Bronchial epithelial cell (primary cell): ENCODE results near the gene EPS15. TPM values are rescaled to one million over a fixed set of nuclear protein-coding genes. Genes with fewer than 3 reads are reported as not detected.

Experiments used
- DNase-seq: peaks from one replicate; pipeline ENCODE4 v3.0.0-alpha.2; 2010; ENCODE audit warnings: low read depth
- FAIRE-seq: peaks from 2 replicates; lab custom pipeline; 2011; peaks lifted over from hg19 to GRCh38; lab: Jason Lieb, UNC
- H3K27me3 ChIP-seq: 2 replicates; pipeline ENCODE4 v1.5.1; 2011; ENCODE audit warnings: low read length; ENCODE audit not compliant: control insufficient read depth, insufficient read depth
- H3K36me3 ChIP-seq: 2 replicates; pipeline ENCODE4 v1.5.1; 2011; ENCODE audit warnings: low read length; ENCODE audit not compliant: control insufficient read depth, insufficient read depth
- H3K4me3 ChIP-seq: 2 replicates; pipeline ENCODE4 v1.5.1; 2011; ENCODE audit warnings: mild to moderate bottlenecking, low read depth, low read length, control low read depth
- CTCF ChIP-seq: IDR thresholded peaks from 2 replicates; pipeline ENCODE4 v1.5.1; 2011; ENCODE audit warnings: mild to moderate bottlenecking, moderate library complexity, low read length, control low read depth, inconsistent platforms; ENCODE audit not compliant: insufficient read depth, severe bottlenecking
- total RNA-seq: library from RNA; depleted of rRNA; stranded (reverse); fragments of >200 nt; gene quantifications from 2 replicates; pipeline ENCODE4 v1.2.1, GENCODE V29; 2014

The EPS15 gene
- total RNA-seq, 1 donor from 2014 or later, result 34.8 TPM

- DNase-seq, result peak; percentile 90
- Histone ChIP-seq H3K4me3 (no peak overlapping the region), H3K36me3 (no peaks in the 10 kb centered on the region), H3K27me3 (no peaks in the 10 kb centered on the region)
- TF ChIP-seq CTCF, result no peak
- no peak for FAIRE-seq
Measured at GRCh38 chr1:51558375-51558924, 39.4 kb upstream of the EPS15 start.

- FAIRE-seq (no peak), DNase-seq (no peak)
- H3K36me3 ChIP-seq, result no peaks in the 10 kb centered on the region
- no peak overlapping the region for H3K4me3 ChIP-seq
- no peak for TF ChIP-seq CTCF
- H3K27me3 ChIP-seq, result no peaks in the 10 kb centered on the region
Measured at GRCh38 chr1:51557168-51557567, 38.1 kb upstream of the EPS15 start.

DNA sequence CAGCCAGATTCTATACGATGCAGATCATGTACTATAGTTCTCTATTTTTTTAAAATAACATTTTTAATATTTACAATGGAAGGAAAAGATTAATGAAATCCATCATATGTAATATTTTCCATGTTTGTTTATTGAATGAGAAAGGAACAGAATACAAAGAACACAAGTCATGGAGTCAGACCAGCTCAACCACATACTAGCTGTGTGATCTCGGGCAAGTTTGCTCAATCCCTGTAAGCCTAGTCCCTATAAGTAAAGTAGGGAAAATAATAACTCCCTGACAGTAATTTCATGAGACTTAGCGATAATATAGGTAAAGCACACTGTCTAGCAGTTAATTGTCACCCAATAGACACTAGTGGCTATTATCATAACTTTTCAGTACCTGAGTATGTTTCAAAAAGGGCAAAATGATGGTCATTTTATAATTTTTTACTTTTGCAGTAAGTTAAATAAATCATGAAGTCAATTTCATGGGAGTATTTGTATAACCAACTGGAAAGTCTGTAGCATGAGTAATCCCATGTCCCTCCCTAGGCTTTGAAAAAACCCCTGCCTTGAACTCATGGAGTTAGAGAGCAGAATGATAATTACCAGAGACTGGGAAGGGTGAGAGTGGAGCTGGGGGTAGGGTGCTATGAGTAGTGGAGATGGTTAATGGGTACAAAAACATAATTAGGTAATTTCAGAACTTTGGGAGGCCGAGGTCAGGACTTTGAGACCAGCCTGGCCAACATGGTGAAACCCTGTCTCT, 37.0 kb upstream of the EPS15 start:
- FAIRE-seq (no peak), DNase-seq (peak; percentile 46)
- Histone ChIP-seq H3K36me3 (no peaks in the 10 kb centered on the region), H3K4me3 (no peak overlapping the region), H3K27me3 (no peaks in the 10 kb centered on the region)
- no peak for TF ChIP-seq CTCF

GRCh38 chr1:51553911-51554310, 34.8 kb upstream of the EPS15 start:
- peak; percentile 68 for DNase-seq

GRCh38 chr1:51552929-51553807, 34.1 kb upstream of the EPS15 start:
- Histone ChIP-seq H3K27me3 (no peaks in the 10 kb centered on the region), H3K36me3 (no peaks in the 10 kb centered on the region), H3K4me3 (no peak overlapping the region)
- DNase-seq (no peak), FAIRE-seq (no peak)
- TF ChIP-seq CTCF, result no peak

More at GRCh38 chr1:51553911-51554310, 34.8 kb upstream of the EPS15 start:
- H3K36me3 ChIP-seq, result no peaks in the 10 kb centered on the region
- TF ChIP-seq CTCF, result no peak
- no peak overlapping the region for H3K4me3 ChIP-seq
- FAIRE-seq, result no peak
- no peaks in the 10 kb centered on the region for H3K27me3 ChIP-seq
